Ishikawa (cell line): ENCODE data around the gene GNPTG.

Source experiments
- CEBPB ChIP-seq: IDR thresholded peaks from 2 replicates; pipeline ENCODE4 v1.6.1; 2012
- CREB1 ChIP-seq: IDR thresholded peaks from 2 replicates; pipeline ENCODE4 v1.6.1; 2012; ENCODE audit warnings: low read depth
- EGR1 ChIP-seq: IDR thresholded peaks from 2 replicates; pipeline ENCODE4 v1.6.1; 2012
- EP300 ChIP-seq: IDR thresholded peaks from 2 replicates; pipeline ENCODE4 v1.6.1; 2012; ENCODE audit warnings: borderline replicate concordance
- FOXM1 ChIP-seq: IDR thresholded peaks from 2 replicates; pipeline ENCODE4 v1.6.1; 2012; ENCODE audit warnings: low read depth, borderline replicate concordance
- NFIC ChIP-seq: IDR thresholded peaks from 2 replicates; pipeline ENCODE4 v1.6.1; 2012
- RAD21 ChIP-seq: IDR thresholded peaks from 2 replicates; pipeline ENCODE4 v1.6.1; 2012; ENCODE audit warnings: low read depth
- TAF1 ChIP-seq: IDR thresholded peaks from 2 replicates; pipeline ENCODE4 v1.6.1; 2012; ENCODE audit warnings: low read depth, mild to moderate bottlenecking
- TCF12 ChIP-seq: IDR thresholded peaks from 2 replicates; pipeline ENCODE4 v1.6.1; 2012; ENCODE audit warnings: low read depth
- TEAD4 ChIP-seq: IDR thresholded peaks from 2 replicates; pipeline ENCODE4 v1.6.1; 2012
- YY1 ChIP-seq: IDR thresholded peaks from 2 replicates; pipeline ENCODE4 v1.6.1; 2012; ENCODE audit warnings: low read depth
- ZBTB7A ChIP-seq: IDR thresholded peaks from 2 replicates; pipeline ENCODE4 v1.6.1; 2012; ENCODE audit warnings: low read depth
- TF ChIP-seq, protein P1 (sequence below): IDR thresholded peaks from 2 replicates; pipeline ENCODE4 v1.6.1; 2012
- TF ChIP-seq, protein P2 (sequence below): IDR thresholded peaks from 2 replicates; pipeline ENCODE4 v1.6.1; 2012
- TF ChIP-seq, protein P3 (sequence below): IDR thresholded peaks from 2 replicates; pipeline ENCODE4 v1.6.1; 2012; ENCODE audit warnings: low read depth, mild to moderate bottlenecking

Gene GNPTG

DNA sequence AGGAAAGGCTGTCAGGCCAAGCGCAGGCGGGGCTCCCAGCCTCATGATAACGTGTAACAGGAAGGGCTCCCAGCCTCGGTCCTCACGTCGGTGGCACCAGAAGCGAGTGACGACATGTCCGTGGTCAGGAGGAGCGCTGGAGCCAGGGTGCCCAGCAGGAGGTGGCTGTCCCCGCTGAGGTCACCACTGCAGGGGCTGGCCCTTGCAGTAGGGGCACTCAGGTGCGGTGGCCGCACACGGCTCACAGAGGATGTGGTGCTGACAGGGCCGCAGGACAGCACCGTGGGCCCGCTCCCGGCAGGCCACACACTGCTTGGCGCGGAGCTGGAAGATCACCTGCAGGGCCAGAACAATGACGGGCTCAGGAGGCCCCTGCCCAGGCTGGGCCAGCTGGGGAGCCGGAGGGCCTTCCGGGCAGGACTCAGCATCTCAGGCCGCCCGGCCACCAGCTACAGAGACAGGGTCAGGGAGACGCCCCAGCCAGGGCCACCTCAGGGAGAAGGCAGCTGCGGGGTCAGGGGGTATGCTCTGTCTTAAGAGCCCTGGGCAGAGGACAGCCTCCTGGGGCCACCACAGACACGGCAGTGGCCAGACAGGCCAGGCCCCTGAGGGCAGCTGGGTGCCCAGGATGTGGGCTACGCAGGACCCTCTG lies 14.5 kb downstream of the GNPTG start:
- TF ChIP-seq TCF12 (no peak), NFIC (no peak), EGR1 (no peak), RAD21 (no peak), YY1 (no peak), ZBTB7A (no peak), FOXM1 (no peak), TEAD4 (no peak), TAF1 (no peak)
- TF ChIP-seq, protein P1, sequence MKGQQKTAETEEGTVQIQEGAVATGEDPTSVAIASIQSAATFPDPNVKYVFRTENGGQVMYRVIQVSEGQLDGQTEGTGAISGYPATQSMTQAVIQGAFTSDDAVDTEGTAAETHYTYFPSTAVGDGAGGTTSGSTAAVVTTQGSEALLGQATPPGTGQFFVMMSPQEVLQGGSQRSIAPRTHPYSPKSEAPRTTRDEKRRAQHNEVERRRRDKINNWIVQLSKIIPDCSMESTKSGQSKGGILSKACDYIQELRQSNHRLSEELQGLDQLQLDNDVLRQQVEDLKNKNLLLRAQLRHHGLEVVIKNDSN: no peak
- TF ChIP-seq, protein P2, sequence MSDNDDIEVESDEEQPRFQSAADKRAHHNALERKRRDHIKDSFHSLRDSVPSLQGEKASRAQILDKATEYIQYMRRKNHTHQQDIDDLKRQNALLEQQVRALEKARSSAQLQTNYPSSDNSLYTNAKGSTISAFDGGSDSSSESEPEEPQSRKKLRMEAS: no peak

DNA sequence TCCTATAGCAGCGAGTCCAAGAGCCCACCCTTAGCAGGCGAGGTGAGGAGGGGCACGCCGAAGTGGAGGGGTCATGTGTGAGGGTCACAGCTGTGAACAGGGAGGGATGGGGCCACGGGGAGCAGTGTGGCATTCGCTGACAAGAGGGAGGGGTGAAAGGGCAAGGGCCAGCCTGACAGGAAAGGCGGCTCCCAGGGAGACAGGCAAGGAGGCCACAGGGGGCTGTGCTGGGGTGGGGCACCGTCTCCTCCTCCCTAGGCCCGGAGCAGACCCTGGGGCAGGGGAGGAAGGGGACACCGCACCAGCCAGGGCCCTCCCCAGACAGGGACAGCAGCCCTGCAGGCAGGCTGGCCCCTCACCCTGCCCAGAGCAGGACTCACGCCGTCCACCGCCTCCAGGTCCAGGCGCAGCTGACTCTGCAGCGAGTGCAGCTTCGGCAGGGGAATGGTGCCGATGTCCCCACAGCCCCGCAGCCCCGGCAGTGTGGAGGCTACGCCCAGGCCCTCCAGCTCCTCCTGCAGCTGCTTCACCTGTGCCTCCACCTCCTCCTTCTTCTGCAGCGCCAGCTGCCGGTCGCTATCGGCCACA lies 15.1 kb downstream of the GNPTG start:
- no peak for TF ChIP-seq FOXM1
- TF ChIP-seq YY1: no peak
- TF ChIP-seq, protein P3, sequence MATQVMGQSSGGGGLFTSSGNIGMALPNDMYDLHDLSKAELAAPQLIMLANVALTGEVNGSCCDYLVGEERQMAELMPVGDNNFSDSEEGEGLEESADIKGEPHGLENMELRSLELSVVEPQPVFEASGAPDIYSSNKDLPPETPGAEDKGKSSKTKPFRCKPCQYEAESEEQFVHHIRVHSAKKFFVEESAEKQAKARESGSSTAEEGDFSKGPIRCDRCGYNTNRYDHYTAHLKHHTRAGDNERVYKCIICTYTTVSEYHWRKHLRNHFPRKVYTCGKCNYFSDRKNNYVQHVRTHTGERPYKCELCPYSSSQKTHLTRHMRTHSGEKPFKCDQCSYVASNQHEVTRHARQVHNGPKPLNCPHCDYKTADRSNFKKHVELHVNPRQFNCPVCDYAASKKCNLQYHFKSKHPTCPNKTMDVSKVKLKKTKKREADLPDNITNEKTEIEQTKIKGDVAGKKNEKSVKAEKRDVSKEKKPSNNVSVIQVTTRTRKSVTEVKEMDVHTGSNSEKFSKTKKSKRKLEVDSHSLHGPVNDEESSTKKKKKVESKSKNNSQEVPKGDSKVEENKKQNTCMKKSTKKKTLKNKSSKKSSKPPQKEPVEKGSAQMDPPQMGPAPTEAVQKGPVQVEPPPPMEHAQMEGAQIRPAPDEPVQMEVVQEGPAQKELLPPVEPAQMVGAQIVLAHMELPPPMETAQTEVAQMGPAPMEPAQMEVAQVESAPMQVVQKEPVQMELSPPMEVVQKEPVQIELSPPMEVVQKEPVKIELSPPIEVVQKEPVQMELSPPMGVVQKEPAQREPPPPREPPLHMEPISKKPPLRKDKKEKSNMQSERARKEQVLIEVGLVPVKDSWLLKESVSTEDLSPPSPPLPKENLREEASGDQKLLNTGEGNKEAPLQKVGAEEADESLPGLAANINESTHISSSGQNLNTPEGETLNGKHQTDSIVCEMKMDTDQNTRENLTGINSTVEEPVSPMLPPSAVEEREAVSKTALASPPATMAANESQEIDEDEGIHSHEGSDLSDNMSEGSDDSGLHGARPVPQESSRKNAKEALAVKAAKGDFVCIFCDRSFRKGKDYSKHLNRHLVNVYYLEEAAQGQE: no peak
- TF ChIP-seq ZBTB7A: no peak
- no peak for TF ChIP-seq TAF1
- TF ChIP-seq RAD21: no peak
- TF ChIP-seq, protein P1: no peak
- TF ChIP-seq TCF12: no peak
- TF ChIP-seq NFIC: no peak

DNA sequence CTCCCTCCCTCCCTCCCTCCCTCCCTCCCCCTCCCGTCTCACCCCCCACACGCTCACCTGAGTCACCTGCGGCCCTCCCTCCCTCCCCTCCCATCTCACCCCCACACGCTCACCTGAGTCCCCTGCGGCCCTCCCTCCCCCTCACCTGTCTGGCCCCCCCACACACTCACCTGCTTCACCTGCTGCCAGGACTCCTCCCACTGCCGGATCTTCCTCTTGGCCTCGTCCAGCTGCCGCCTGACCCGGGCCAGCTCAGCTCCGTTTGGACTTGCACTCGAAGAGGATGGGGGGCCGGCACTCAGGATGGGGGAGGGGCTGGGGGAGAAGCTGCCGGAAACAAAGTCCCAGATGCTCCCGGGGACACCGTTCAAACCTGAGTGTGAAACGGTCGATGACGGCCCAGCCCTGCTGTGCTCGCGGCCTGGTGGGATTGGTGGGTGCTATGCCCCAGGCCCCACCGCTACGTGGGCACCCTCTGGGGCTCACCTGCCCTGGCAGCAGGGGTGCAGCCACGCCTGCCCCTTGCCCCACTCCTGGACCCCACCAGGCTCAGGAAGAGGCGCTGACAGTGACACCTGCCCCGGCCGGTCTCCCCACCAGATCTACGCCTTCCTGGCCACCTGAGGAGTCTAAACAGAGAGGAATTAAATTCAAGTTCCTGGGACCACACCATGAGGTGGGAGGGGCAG lies 15.9 kb downstream of the GNPTG start:
- no peak for TF ChIP-seq EP300

DNA sequence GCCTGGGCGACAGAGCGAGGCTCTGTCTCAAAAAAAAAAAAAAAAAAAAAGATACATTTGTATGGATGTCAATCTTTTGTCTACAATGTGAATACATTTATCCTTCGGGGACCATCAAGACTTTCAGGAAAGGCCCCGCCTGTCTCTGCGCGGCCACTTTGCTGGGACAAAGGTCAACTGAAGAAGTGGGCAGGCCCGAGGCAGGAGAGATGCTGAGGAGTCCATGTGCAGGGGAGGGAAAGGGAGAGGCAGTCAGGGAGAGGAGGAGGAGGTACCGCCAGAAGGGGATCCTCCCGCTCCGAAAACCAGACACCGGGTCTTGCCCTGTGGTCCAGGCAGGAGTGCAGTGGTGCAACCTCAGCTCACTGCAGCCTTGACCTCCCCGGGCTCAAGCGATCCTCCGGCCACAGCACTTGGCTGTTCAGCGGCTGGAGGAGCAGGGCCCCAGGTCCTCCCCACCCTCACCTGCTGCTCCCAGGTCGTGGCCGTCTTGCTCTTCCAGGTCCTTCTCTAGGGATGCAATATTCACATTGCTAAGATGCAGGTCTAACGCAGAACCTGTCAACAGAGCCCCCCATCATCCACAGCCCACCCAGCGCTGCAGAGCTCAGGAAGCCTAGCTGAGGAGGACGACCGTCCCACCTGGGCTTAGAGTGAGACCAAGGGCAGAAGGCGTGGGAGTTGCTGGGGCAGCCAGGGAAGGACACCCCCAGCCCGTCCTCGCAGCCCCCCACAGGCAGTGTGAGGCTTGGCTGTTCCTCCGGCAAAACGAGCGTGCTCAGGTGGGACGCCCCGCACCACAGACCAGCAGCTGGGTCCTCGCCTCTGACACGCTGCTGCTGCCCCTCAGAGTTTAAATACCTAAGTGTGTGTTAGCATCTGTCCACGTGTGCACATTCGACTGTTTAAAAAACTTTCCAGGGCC lies 19.6 kb downstream of the GNPTG start:
- TF ChIP-seq TCF12 (no peak), EGR1 (no peak), FOXM1 (no peak), RAD21 (no peak), EP300 (no peak), ZBTB7A (no peak), YY1 (no peak), CEBPB (no peak), NFIC (no peak), TEAD4 (no peak), CREB1 (no peak), TAF1 (no peak)
- TF ChIP-seq, protein P3: no peak
- TF ChIP-seq, protein P2: no peak
- TF ChIP-seq, protein P1: no peak

DNA sequence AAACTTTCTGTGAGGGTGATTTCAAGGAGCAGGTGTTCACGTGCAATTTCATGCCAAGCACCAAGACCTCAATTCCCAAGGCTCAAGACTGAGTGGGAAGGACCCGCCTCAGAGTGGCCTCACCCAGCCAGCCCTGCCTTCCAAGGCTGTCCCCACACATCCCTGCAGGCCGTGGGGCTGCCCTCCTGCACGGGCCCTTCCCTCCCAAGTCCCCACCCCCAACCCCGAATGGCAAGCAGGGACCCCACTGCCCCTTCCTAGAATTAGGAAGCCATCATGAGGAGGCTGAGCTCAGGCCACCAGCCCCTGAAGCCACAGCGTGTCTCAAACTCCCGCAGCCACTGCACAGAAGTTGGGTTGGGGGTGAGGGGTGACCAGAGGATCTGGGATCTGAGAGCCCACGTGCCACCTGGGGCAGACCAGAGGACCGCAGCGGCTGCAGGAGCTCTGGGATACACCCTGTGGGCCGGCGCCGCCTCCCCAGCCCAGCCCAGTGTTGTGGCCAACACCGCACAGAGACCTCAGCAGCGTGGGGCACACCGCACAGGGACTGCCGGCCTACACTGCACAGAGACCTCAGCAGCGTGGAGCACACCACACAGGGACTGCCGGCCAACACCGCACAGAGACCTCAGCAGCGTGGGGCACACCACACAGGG lies 20.7 kb downstream of the GNPTG start:
- TF ChIP-seq NFIC (no peak), EP300 (no peak), ZBTB7A (no peak), YY1 (no peak)
- TF ChIP-seq, protein P3: no peak
